Spleen (tissue), 7 donors: ENCODE measurements around the gene CST11.

ENCODE experiments used
- CTCF ChIP-seq, 11 experiments: fragments of 200-600 bp in 7 of 11; fragments of 450-650 bp in 4 of 11; sonication (generic) in 4 of 11; IDR thresholded peaks in 8 of 11; conservative IDR thresholded peaks in 3 of 11; 1 replicate in 7 of 11; 2 replicates in 4 of 11; pipeline versions ENCODE4 v1.4.0 to v1.8.0; 2016 to 2021; ENCODE audit warnings: antibody characterized with exemption in 11 of 11, inconsistent platforms in 4 of 11, mild to moderate bottlenecking in 1 of 11
- POLR2A ChIP-seq, 3 donors: fragments of 450-650 bp; IDR thresholded peaks; one replicate each; pipeline ENCODE4 v1.5.1; 2017; ENCODE audit warnings: antibody characterized with exemption in 3 of 3, mild to moderate bottlenecking in 1 of 3
- donor health status: DM: no; HTN: no; CAD: no; lungs with moderate emphysema.
- donor health status: DM: no; HTN: no; CAD: no.
- donor health status: DM: no; HTN: no; CAD: no.

GRCh38 chr20:23417861-23418260 lies 34.8 kb downstream of the CST11 start:
- TF ChIP-seq CTCF (IDR thresholded peaks at IDR 0.05 in 8 of 11, conservative IDR thresholded peaks at IDR 0.05 in 3 of 11): no peak
- TF ChIP-seq POLR2A (IDR thresholded peaks at IDR 0.05): no peak
